ENCODE measurements around the gene OVCH1. TPM values are rescaled to one million over a fixed set of nuclear protein-coding genes. Genes with fewer than 3 reads are reported as not detected.

The OVCH1 gene
- polyA plus RNA-seq, 1 donor from 2014 or later, result not detected

Other genes with a start within 250 kb of the OVCH1 start
- gene ERGIC2, start 116.5 kb downstream of the OVCH1 start, polyA plus RNA-seq, result 61.7 TPM